ENCODE data around the gene FBRS.

The FBRS gene

GRCh38 chr16:30644334-30644830 is 13.8 kb upstream of the FBRS start:
- DNase-seq (ENCODE audit: low read depth in 2 of 2), result no peak

GRCh38 chr16:30645727-30646126 is 12.5 kb upstream of the FBRS start:
- no peak for DNase-seq (ENCODE audit: low read depth in 2 of 2)

GRCh38 chr16:30647274-30647571 is 11.0 kb upstream of the FBRS start:
- no peak for DNase-seq (ENCODE audit: low read depth in 2 of 2)

- DNase-seq (ENCODE audit: low read depth in 2 of 2), result no peak
These were observed 8.4 kb upstream of the FBRS start for GRCh38 chr16:30649725-30650368.

GRCh38 chr16:30650369-30651123 is 7.7 kb upstream of the FBRS start, which contains the start of gene PRR14:
Gene PRR14, plus strand, starts transcription at chr16:30650960. Its CDS starts 686 bp downstream, at chr16:30651646.
- peak; percentile 99 to 100 for DNase-seq (ENCODE audit: low read depth in 2 of 2)

- no peak for DNase-seq (ENCODE audit: low read depth in 2 of 2)
These were observed 6.9 kb upstream of the FBRS start for GRCh38 chr16:30651124-30652004.

- DNase-seq (ENCODE audit: low read depth in 2 of 2), result no peak
These were observed 6.3 kb upstream of the FBRS start for GRCh38 chr16:30652005-30652296.

GRCh38 chr16:30652718-30653117 is 5.5 kb upstream of the FBRS start:
- no peak for DNase-seq (ENCODE audit: low read depth in 2 of 2)

GRCh38 chr16:30654856-30655255 is 3.4 kb upstream of the FBRS start:
- DNase-seq (ENCODE audit: low read depth in 2 of 2), result no peak

GRCh38 chr16:30655815-30656347 is 2.4 kb upstream of the FBRS start:
- DNase-seq (ENCODE audit: low read depth in 2 of 2), result no peak

GRCh38 chr16:30656388-30656787 is 1.8 kb upstream of the FBRS start:
- no peak for DNase-seq (ENCODE audit: low read depth in 2 of 2)

- DNase-seq (ENCODE audit: low read depth in 2 of 2), result no peak
These were observed 1.0 kb upstream of the FBRS start for GRCh38 chr16:30656974-30657865.

GRCh38 chr16:30658731-30659506 is 688 bp downstream of the FBRS start:
- peak; percentile 96 to 97 for DNase-seq (ENCODE audit: low read depth in 2 of 2)

- no peak for DNase-seq (ENCODE audit: low read depth in 2 of 2)
These were observed 1.5 kb downstream of the FBRS start for GRCh38 chr16:30659507-30660423.

- no peak for DNase-seq (ENCODE audit: low read depth in 2 of 2)
These were observed 2.4 kb downstream of the FBRS start for GRCh38 chr16:30660424-30661261.

- DNase-seq (ENCODE audit: low read depth in 2 of 2), result no peak
These were observed 4.2 kb downstream of the FBRS start for GRCh38 chr16:30662449-30662848.

- DNase-seq (ENCODE audit: low read depth in 2 of 2), result no peak
These were observed 4.8 kb downstream of the FBRS start for GRCh38 chr16:30663038-30663437.

GRCh38 chr16:30663820-30664219 is 5.6 kb downstream of the FBRS start:
- DNase-seq (ENCODE audit: low read depth in 2 of 2), result no peak
